HT-29 (cell line): ENCODE data around the gene FNDC8. TPM values are rescaled to one million over a fixed set of nuclear protein-coding genes. Genes with fewer than 3 reads are reported as not detected.
A peak's percentile ranks its signal among the peaks of the same experiment; 100 is the strongest.
"Not testable (repeated sequence)": the region's sequence is repeated elsewhere in the genome, so short reads cannot be mapped to it uniquely, and the experiment has no call there.

Experiments used
- DNase-seq: peaks from one replicate; pipeline ENCODE4 v3.0.0-alpha.2; 2015; ENCODE audit warnings: low spot score
- total RNA-seq: library from RNA; depleted of rRNA; stranded (reverse); fragments of >200 nt; shearing (Covaris generic); gene quantifications from 2 replicates; pipeline ENCODE4 v1.2.3, GENCODE V29; 2014

The FNDC8 gene
- total RNA-seq, 1 experiment from 2014 or later, result not detected

GRCh38 chr17:35141681-35142466 is 20.5 kb downstream of the FNDC8 start, which contains the start of gene NLE1:
TSS of gene NLE1 (minus strand) at chr17:35142303. CDS start at chr17:35142275, 28 bp downstream.
- DNase-seq, result peak; percentile 89

DNA sequence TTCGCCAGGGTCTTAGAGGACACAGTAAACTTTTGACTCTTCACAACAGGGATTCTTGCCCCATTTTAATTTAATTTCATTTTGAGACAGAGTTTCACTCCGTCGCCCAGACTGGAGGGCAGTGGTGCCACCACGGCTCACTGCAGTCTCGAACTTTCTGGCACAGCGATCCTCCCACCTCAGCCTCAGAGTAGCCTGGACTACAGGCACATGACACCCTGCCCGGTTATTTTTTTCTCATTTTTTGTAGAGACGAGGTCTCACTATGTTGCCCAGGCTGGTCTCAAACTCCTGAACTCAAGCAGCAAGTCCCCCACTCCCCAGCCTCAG is 21.0 kb downstream of the FNDC8 start:
- DNase-seq, result no peak

- no peak for DNase-seq
These were observed 23.4 kb downstream of the FNDC8 start for GRCh38 chr17:35144840-35145239.

- DNase-seq, result no peak
These were observed 24.9 kb downstream of the FNDC8 start for GRCh38 chr17:35146214-35146833.

DNA sequence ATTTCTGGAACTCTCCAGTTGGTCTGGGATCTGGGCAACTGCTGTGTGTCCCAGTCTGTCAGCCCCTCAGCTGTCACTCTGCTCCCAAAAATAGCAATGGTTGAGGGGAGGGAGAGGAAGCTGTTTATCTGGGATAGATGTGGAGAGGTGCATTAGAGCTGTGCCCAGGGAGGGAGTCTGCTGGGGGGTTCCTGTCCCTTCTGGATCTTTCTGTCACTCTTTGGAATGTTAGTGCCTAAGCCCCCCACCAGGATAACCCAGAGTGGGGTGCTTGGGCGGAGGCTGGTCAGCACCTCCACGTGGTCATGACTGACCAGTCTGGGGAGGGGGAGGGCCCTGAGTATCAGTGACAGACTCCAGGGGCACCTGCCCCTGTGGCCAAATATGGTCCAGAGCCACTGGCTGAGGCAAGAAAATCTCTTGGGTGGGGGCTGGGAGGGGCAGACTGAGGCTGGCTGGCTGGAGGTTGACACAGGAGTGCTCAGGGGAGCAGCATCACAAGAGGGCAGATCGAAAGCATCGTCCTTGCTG is 26.0 kb downstream of the FNDC8 start, which contains the start of gene UNC45B:
Gene UNC45B, plus strand, starts transcription at position 443 of the 531 bp plus-strand sequence. CDS start 447 bp downstream, outside the sequence.
- no peak for DNase-seq

DNA sequence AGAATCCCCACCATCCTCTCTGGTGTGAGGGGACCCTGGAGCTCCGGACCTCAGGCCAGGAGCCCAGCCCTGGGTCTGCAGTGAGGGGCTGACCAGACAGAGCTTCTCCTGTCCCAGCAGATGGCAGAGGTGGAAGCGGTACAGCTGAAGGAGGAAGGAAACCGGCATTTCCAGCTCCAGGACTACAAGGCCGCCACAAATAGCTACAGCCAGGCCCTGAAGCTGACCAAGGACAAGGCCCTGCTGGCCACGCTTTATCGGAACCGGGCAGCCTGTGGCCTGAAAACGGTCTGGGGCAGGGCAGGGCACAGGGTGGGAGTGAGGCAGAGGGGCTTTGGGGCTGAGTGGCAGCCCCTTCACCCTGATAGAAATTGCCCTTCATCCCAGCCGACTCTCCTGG is 26.7 kb downstream of the FNDC8 start:
- DNase-seq, result no peak

DNA sequence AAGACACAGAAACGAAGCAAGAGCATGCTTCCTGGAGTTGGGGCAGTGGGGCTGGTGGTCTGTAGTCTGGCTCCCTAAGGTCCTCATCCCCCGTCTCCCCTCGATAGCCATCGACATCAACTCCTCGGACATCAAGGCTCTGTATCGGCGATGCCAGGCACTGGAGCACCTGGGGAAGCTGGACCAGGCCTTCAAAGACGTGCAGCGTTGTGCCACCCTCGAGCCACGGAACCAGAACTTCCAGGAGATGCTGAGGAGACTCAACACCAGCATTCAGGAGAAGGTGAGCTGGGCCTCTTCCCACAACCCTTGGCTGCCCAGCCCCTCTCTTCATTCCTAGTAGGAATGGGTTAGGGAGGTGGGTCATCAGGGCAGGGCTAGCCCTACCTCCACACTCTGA is 28.5 kb downstream of the FNDC8 start:
- DNase-seq, result no peak

- not testable (repeated sequence) for DNase-seq
These were observed 29.7 kb downstream of the FNDC8 start for GRCh38 chr17:35151080-35151479.

DNA sequence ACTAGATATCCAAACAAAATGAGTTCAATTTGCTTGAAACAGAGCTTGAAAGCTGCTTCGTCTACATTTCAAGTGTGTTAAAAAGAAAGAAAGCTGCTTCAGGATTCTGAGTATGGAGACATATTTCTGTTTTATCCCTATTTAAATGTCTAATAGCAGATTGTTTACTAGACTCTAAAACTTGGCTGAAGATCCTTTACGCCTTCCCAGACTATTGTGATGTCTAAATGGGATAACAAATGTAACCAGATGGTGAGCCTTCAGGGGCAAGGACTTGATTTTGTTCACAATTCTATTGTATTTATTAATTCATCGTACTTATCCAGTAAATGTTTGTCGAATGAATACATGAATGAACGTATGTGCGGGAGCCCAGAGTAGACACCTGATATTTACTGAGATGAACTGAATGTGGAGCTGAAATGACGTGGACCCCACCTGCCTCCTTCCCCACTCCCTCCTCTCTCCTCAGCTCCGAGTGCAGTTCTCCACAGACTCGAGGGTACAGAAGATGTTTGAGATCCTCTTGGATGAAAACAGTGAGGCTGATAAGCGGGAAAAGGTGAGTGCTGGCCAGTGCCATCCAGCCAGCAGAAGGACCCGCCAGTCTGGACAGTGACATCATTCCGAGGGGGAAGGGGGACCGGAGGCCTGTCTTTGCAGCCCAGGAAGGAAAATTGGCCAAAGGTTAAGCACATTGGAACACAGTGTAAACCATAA is 31.2 kb downstream of the FNDC8 start:
- no peak for DNase-seq

DNA sequence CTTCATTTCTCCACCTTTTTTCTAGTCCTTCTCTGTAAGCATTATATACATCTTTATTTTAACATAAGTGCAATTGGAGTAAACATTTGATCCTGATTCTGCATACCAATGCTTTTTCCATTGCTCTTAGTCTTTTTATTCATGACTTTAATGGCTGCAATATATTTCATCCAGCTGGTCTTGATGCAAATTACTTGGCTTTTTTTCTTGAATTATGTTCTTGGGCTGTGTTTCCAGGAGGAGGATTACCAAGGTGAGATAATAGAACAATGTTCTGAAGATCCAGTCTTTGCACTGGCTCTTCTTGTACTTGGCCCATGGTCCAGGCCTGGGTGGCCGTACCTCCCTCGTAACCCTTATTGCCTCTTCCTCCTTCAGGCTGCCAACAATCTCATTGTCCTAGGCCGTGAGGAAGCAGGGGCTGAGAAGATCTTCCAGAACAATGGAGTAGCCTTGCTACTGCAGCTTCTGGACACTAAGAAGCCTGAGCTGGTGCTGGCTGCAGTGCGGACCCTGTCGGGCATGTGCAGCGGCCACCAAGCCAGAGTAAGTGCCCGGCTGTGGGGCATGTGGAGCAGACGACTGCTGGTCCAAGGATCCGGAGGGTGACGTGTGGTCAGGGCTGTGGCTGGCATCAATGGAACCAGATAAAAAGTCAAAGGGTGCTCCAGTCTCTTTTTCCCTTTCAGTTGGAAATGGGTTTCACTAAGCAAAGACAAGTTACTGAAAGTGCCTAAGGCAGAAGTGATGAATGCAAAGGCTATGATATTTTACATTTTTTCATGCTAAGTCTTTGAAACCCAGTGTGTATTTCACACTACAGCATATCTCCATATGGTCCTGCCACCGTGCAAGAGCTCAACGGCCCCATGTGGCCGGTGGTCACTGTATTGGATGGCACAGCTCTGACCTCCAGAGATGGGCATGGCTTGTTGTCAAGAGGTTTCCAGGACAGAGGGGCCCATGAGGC is 33.1 kb downstream of the FNDC8 start:
- no peak for DNase-seq

DNA sequence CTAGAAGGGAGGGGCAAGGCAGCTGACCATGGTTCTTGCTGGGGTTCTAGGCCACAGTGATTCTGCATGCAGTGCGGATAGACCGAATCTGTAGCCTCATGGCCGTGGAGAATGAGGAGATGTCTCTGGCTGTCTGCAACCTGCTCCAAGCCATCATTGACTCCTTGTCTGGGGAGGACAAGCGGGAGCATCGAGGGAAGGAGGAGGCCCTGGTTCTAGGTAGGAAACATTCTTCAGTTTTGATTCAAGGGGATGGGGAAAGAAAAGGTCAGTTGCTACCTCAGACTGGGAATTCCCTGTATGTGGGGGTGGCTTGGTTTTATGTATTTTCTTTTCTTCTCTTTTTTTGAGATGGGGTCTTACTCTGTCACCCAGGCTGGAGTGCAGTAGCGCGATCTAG is 33.8 kb downstream of the FNDC8 start:
- no peak for DNase-seq

DNA sequence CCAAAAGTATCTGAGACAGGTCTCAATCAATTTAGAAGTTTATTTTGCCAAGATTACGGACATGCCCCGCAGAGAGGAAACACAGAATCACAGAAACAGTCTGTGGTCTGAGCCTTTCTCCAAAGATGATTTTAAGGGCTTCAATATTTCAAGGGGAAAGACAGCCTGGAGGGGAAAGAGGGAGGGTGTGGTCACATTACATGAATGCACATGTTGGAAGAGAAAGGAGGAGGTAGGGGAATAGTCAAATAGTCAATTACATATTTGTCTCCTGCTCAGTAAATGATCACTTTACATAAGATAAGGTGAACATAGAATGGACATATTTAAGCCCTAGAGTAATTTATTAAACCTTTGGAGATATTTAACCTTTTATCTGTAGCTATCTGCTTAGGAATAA is 38.5 kb downstream of the FNDC8 start:
- no peak for DNase-seq

GRCh38 chr17:35160354-35161201 is 39.2 kb downstream of the FNDC8 start:
- DNase-seq, result no peak

DNA sequence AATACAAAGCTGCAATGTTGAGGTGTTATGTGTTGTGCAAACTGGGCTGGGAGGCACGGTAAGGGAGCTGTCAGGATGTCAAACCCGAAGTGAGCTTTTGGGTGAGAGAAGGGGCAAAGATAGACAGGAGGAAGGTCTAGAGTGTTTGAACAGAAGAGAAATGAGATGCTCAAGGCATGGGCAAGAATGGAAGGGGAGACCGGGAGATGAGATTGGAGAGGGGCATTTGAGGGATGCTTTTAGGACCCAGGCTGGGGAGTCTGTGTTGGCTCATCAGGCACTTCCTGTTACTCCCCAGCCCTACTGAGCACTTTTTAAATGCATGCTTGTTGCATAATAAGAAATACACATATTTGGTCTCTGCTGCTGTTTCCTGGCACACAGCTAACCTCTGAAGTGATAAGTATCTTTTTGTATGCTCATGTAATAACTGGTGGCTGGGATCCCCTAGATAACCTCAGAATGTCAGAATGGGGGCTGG is 39.9 kb downstream of the FNDC8 start:
- DNase-seq, result no peak

GRCh38 chr17:35162755-35163154 is 41.3 kb downstream of the FNDC8 start:
- no peak for DNase-seq

DNA sequence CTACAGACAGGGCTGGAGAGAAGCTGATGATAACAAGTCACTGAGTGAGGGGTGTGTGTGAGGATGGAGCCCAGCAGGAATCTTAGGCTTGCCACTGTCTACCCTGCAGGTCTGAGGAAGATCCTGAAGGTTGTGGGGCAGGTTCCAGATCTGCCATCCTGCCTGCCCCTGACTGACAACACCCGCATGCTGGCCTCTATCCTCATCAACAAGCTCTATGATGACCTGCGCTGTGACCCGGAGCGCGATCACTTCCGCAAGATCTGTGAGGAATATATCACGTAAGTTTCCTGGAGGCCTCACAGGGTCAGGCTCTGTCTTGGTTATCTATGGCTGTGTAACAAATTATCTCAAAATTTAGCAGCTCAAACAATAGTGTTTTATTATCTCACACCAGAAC is 42.5 kb downstream of the FNDC8 start:
- DNase-seq, result no peak

DNA sequence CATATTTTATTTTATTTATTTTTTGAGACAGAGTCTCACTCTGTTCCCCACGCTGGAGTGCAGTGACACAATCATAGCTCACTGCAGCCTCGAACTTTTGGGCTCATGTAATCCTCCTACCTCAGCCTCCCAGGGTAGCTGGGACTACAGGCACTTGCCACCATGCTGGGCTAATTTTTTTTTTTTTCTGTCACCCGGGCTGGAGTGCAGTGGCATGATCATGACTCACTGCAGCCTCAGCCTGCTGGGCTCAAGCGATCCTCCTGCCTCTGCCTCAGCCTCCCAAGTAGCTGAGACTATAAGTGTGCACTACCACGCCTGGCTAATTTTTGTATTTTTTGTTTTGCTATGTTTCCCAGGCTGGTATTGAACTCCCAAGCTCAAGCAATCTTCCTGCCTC is 43.3 kb downstream of the FNDC8 start:
- DNase-seq, result no peak

GRCh38 chr17:35166526-35166925 is 45.1 kb downstream of the FNDC8 start:
- no peak for DNase-seq

- DNase-seq, result no peak
These were observed 45.6 kb downstream of the FNDC8 start for GRCh38 chr17:35167046-35167445.

- no peak for DNase-seq
These were observed 46.3 kb downstream of the FNDC8 start for GRCh38 chr17:35167666-35168065.
